ENCODE results near the gene DAZAP2.

Gene DAZAP2

GRCh38 chr12:51209259-51209658, 29.4 kb upstream of the DAZAP2 start:
- no peak for DNase-seq
- H3K9ac ChIP-seq (ENCODE audit: low read depth, low read length): no peak overlapping the region
- H3K4me1 ChIP-seq (ENCODE audit: insufficient read depth, low read length): no peaks in the 10 kb centered on the region
- no peak for TF ChIP-seq EZH2 (IDR thresholded peaks at IDR 0.05; ENCODE audit: borderline replicate concordance, low read depth, low read length, severe bottlenecking)
- TF ChIP-seq, protein P1, sequence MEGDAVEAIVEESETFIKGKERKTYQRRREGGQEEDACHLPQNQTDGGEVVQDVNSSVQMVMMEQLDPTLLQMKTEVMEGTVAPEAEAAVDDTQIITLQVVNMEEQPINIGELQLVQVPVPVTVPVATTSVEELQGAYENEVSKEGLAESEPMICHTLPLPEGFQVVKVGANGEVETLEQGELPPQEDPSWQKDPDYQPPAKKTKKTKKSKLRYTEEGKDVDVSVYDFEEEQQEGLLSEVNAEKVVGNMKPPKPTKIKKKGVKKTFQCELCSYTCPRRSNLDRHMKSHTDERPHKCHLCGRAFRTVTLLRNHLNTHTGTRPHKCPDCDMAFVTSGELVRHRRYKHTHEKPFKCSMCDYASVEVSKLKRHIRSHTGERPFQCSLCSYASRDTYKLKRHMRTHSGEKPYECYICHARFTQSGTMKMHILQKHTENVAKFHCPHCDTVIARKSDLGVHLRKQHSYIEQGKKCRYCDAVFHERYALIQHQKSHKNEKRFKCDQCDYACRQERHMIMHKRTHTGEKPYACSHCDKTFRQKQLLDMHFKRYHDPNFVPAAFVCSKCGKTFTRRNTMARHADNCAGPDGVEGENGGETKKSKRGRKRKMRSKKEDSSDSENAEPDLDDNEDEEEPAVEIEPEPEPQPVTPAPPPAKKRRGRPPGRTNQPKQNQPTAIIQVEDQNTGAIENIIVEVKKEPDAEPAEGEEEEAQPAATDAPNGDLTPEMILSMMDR (IDR thresholded peaks at IDR 0.05; ENCODE audit: borderline replicate concordance, extremely low read depth, low read length, poor library complexity, severe bottlenecking): no peak
- H3K27ac ChIP-seq (ENCODE audit: low read length): no peak overlapping the region
- no peaks in the 10 kb centered on the region for H3K36me3 ChIP-seq (ENCODE audit: insufficient read depth, low read length)
- H3K79me2 ChIP-seq (ENCODE audit: insufficient read depth, low read length): no peaks in the 10 kb centered on the region
- no peaks in the 10 kb centered on the region for H3K27me3 ChIP-seq (ENCODE audit: insufficient read depth, low read length, poor library complexity)
- no peaks in the 10 kb centered on the region for H3K9me3 ChIP-seq (ENCODE audit: insufficient read depth, low read length, severe bottlenecking)
- no peaks in the 10 kb centered on the region for H4K20me1 ChIP-seq (ENCODE audit: insufficient read depth, low read length)
- no peak overlapping the region for H2AFZ ChIP-seq (ENCODE audit: low read depth, low read length)
- no peak overlapping the region for H3K4me3 ChIP-seq (ENCODE audit: low read depth in 1 of 2, low read length in 2 of 2)
- no peak for ATAC-seq (ENCODE audit: insufficient read depth, low read depth)
- no peak overlapping the region for H3K4me2 ChIP-seq (ENCODE audit: insufficient read depth, low read length)

DNA sequence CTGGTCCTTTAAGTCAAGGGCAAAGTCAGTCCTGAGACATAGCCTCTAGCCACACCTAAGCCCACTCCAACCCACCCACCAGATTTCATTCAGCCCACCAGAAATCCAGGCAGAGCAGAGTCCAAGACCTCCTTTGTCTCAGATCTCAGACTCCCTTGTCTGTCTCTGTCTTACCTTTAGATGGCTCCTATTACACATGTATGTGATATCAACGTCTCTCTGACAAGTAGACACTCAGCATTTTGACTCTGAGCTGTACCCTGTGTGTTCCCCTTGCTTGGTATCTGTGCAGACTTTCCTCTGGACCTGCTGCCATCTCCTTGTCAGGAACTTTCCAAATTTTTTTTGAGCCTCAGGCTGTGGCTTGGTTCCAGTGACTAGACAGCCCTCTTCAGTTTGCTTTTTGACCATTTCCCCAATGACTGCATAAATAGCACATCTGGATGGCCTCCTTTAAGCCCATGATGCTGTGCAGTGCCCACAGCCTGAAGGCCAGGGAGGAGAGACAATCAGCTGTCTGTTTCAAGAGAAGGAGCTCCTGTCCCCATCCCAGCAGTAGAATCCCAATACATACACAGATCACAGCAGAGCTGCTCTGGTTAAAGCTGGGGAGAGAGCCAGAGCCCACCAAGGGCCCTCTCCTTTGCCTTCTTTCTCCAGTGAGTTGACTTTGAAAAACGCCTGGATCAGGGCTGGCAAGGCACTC, 27.8 kb upstream of the DAZAP2 start:
- no peaks in the 10 kb centered on the region for H3K4me1 ChIP-seq (ENCODE audit: insufficient read depth, low read length)
- no peak overlapping the region for H3K9ac ChIP-seq (ENCODE audit: low read depth, low read length)
- H3K4me2 ChIP-seq (ENCODE audit: insufficient read depth, low read length): no peak overlapping the region
- H3K27me3 ChIP-seq (ENCODE audit: insufficient read depth, low read length, poor library complexity): no peaks in the 10 kb centered on the region
- no peaks in the 10 kb centered on the region for H3K79me2 ChIP-seq (ENCODE audit: insufficient read depth, low read length)
- no peaks in the 10 kb centered on the region for H3K36me3 ChIP-seq (ENCODE audit: insufficient read depth, low read length)
- H2AFZ ChIP-seq (ENCODE audit: low read depth, low read length): no peak overlapping the region
- DNase-seq: no peak
- H3K4me3 ChIP-seq (ENCODE audit: low read depth in 1 of 2, low read length in 2 of 2): no peak overlapping the region
- H3K27ac ChIP-seq (ENCODE audit: low read length): no peak overlapping the region
- ATAC-seq (ENCODE audit: insufficient read depth, low read depth): no peak
- no peaks in the 10 kb centered on the region for H4K20me1 ChIP-seq (ENCODE audit: insufficient read depth, low read length)
- TF ChIP-seq, protein P1 (IDR thresholded peaks at IDR 0.05; ENCODE audit: borderline replicate concordance, extremely low read depth, low read length, poor library complexity, severe bottlenecking): no peak
- no peak for TF ChIP-seq EZH2 (IDR thresholded peaks at IDR 0.05; ENCODE audit: borderline replicate concordance, low read depth, low read length, severe bottlenecking)
- no peaks in the 10 kb centered on the region for H3K9me3 ChIP-seq (ENCODE audit: insufficient read depth, low read length, severe bottlenecking)

DNA sequence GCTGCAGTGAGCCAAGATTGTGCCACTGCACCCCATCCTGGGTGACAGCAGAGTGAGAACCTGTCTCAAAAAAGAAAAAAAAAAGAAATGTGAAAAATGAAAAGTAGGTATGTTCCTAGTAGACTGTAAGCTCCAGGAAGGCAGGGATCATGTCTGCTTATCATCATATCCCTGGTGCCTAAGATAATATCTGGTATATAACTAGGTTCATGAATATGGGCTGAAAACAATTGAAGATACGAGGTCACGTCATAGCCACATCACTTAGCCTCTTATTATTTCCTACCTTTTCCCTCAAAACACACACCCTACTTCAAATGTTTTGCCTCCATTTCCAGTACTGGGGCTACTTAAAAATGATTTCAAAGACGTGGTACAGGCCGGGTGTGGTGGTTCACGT, 23.7 kb upstream of the DAZAP2 start:
- DNase-seq: no peak
- no peak overlapping the region for H3K27ac ChIP-seq (ENCODE audit: low read length)

More for the DNA sequence above, 23.7 kb upstream of the DAZAP2 start:
- Histone ChIP-seq H3K79me2 (ENCODE audit: insufficient read depth, low read length) (no peaks in the 10 kb centered on the region), H3K4me1 (ENCODE audit: insufficient read depth, low read length) (peaks cover 18% of the 10 kb centered on the region), H3K4me2 (ENCODE audit: insufficient read depth, low read length) (no peak overlapping the region), H3K4me3 (ENCODE audit: low read depth in 1 of 2, low read length in 2 of 2) (no peak overlapping the region), H3K36me3 (ENCODE audit: insufficient read depth, low read length) (no peaks in the 10 kb centered on the region), H2AFZ (ENCODE audit: low read depth, low read length) (no peak overlapping the region), H4K20me1 (ENCODE audit: insufficient read depth, low read length) (no peaks in the 10 kb centered on the region), H3K27me3 (ENCODE audit: insufficient read depth, low read length, poor library complexity) (peaks cover 2% of the 10 kb centered on the region), H3K9ac (ENCODE audit: low read depth, low read length) (no peak overlapping the region), H3K9me3 (ENCODE audit: insufficient read depth, low read length, severe bottlenecking) (no peaks in the 10 kb centered on the region)
- TF ChIP-seq, protein P1 (IDR thresholded peaks at IDR 0.05; ENCODE audit: borderline replicate concordance, extremely low read depth, low read length, poor library complexity, severe bottlenecking): no peak
- TF ChIP-seq EZH2 (IDR thresholded peaks at IDR 0.05; ENCODE audit: borderline replicate concordance, low read depth, low read length, severe bottlenecking): no peak
- ATAC-seq (ENCODE audit: insufficient read depth, low read depth): no peak

Measured in DND-41 (cell line).